ENCODE data around the gene FNDC10.

FNDC10 gene

DNA sequence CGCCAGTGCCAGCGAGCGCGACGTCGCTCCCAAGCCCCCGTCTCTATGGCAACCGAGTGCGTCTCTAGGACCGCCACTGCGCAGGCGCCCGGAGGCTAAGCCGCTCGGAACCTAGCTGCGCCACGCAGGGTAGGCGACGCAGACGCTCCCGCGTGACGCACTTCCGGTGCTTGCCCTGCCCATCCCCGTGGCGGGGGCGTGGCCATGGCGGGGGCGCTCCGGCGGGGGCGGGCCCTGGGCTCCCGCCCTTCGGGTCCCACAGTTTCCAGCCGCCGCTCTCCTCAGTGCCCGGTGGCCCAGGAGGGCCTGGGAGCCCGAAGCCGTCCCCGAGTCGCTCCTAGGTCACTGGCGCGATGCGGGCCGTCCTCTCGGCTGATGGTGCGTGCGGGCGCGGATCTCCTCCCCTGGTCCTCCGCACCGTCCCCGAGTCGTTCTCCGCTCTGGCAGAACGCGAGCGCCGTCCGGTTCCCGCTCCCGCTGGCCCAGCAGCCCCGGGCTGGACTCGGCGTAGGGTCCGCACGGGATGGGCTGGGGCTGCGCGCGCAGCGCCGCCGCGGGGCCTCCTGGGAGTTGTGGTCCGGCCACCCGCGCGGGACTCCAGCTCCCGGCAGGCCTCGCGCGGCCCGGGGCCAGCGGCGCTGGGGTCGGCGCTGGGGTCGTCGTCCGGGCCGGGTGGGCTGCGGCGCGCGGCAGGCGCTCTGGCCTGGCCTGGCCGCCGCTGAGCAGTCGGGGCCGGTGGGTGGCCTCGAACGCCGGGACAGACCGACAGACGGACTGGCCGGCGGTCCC lies 15.5 kb upstream of the FNDC10 start, which contains the start of gene MIB2:
Gene MIB2 (plus strand): TSS at position 245 of the 789 bp plus-strand sequence. CDS start 7,953 bp downstream, outside the sequence.
- peak; percentile 52 for DNase-seq

DNA sequence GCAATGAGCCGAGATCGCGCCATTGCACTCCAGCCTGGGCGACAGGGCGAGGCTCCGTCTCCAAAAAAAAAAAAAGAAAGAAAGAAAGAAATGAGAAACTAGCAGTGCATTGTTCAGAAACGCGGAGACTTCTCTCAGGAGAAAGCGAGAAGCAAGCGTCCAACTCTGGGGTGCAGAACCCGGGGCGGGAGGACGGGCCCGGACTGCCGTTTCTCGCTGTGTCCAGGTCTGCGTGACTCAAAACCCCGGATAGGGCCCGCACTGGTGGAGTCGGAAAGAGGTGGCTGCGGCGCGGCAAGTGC lies 15.0 kb upstream of the FNDC10 start:
- no peak for DNase-seq

- DNase-seq = no peak
These were observed 14.4 kb upstream of the FNDC10 start for GRCh38 chr1:1614204-1614953.

- DNase-seq = no peak
These were observed 13.7 kb upstream of the FNDC10 start for GRCh38 chr1:1613509-1614082.

DNA sequence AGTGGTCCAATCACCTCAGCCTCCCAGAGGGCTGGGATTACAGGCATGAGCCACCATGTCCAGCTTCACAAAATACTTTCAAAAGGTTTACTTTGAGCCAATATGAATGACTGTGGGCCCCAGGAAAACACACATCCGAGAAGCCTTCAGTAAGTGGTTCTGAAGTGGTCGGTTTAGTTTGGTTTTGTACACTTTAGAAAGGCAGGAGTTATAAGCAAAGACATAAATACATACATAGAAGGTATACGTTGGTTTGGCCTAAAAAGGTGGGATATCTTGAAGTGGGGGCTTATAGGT lies 12.1 kb upstream of the FNDC10 start:
- no peak for DNase-seq

DNA sequence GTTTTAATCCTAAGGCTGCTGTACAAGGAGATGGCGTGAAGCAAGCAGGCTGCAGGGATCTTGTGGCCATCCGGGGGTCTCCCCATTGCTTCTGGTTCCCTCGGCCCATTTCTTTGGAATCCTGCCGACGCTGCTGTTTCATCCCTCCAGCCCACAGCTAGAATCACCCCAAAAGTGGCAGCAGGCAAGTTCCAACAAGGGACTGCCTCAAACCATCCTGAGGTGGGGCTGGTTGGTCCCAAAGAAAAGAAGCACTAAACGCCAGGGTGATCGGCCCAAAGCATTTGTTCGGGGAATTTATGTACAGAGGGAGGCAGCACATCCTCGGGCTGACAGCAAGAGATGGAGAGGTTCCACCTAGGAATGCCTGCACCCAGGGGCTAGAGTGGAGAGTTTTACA lies 10.9 kb upstream of the FNDC10 start:
- DNase-seq = no peak

DNA sequence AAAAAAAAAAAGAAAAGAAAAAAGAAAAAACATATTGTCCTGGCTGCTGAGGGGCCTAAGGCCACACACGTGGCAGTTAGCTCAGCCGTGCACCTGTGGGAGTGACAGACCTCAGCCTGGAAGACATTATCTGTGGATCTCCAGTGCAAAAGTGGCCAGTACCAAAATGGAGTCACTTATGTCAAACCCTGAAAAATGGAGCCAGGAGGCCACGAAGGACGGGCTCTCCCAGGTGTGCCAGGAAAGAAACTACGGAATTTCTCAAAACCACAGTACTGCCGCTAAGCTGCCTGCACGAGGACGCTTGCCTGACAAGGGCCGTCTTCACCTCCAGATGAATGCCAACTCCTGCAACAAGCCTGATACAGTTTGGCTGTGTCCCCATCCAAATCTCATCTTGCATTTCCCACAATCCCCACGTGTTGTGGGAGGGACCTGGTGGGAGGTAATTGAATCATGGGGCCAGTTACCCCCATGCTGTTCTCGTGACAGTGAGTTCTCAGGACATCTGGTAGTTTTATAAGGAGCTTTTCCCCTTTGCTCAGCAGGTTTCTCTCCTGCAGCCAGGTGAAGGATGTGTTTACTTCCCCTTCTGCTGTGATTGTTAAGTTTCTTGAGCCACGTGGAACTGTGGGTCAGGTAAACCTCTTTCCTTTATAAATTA lies 10.0 kb upstream of the FNDC10 start:
- no peak for DNase-seq

GRCh38 chr1:1606232-1606631 lies 6.3 kb upstream of the FNDC10 start:
- DNase-seq = no peak

GRCh38 chr1:1605724-1606123 lies 5.8 kb upstream of the FNDC10 start:
- DNase-seq = no peak

- no peak for DNase-seq
These were observed 5.2 kb upstream of the FNDC10 start for GRCh38 chr1:1605034-1605591.

DNA sequence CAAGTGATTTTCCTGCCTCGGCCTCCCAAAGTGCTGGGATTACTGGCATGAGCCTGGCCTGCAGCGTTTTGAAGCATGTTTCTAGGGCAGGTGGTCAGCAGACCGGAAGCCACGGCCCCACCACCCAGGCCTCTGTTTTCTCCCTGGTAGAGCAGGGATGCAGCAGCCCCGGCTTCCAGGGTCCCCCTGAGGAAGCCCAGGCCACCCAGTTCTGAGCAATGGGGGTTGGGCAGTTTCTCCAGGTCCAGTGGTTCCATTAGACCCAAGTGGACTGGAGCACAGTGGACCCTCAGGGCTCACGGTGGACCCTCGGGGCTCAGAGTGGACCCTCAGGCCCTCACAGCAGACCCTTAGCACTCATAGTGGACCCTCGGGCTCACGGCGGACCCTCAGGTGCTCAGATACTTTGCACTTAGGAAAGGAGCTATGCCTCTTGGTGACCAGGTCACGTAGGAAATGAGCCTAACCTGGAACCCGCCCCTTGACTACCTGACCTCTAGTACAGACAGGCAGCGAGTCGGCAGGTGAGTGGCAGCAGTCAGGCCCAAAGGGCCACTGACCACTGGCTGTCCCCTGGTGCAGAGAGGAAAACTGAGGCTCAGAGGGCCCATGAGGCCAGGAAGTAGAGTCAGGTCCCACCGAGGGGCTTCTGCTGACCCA lies 4.6 kb upstream of the FNDC10 start:
- DNase-seq = no peak

- no peak for DNase-seq
These were observed 3.9 kb upstream of the FNDC10 start for GRCh38 chr1:1603671-1604373.

DNA sequence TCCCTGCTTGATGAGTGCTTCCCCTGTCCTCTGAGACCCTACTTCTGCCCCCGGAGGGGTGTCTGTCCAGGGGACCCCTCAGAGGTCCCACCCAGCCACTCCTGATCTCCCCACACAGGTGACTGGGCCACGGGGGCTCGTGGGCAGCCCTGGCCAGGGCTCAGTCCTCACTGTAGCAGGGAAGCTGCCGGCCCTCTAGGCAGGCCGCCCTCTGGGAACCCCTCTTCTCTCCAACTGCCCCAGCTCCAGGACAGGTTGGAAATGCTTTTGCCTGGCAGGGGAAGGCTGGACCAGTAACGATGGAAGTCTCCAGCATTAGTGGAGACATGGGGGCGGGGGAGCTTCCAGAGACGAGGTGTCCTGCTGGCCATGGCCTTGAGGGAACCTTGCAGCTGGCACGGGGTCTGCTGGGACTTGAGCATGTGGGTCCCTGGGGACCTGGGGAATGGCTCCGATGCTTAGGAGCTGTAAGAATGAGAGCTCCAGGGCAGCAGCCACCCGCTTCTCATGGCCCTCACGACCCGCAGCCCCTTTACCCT lies 3.1 kb upstream of the FNDC10 start:
- no peak for DNase-seq

DNA sequence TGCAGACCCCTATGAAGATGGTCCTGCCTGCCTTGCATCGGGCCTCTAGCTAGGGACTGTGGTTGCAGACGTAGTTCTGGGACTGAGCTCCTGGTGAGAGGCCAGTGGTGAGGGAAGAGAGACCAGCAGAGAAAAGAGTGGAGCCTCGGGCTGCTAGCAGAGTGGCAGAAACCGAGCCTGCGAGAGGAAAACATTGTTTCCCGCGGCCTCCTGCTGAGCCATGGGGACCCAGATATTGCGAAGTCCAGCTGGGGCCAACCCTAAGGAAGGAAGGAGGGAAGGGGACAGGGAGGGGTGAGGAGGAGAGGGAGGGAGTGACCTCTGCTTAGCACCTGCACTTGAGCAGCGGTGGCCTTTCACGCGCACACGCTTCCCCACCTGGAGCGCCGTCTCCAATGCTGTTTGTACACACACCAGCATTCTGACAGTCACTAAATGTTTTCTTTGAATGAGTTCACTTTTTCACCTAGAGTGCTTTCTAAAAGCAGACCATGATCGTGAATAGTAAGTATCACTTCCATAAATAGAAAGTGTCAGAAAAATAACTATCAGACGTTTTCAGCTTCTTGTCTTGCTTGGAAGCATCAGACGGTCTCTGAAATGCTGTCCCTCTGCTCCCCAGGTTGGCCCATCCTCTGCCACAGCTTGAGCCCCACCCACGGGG lies 2.5 kb upstream of the FNDC10 start:
- DNase-seq = no peak

DNA sequence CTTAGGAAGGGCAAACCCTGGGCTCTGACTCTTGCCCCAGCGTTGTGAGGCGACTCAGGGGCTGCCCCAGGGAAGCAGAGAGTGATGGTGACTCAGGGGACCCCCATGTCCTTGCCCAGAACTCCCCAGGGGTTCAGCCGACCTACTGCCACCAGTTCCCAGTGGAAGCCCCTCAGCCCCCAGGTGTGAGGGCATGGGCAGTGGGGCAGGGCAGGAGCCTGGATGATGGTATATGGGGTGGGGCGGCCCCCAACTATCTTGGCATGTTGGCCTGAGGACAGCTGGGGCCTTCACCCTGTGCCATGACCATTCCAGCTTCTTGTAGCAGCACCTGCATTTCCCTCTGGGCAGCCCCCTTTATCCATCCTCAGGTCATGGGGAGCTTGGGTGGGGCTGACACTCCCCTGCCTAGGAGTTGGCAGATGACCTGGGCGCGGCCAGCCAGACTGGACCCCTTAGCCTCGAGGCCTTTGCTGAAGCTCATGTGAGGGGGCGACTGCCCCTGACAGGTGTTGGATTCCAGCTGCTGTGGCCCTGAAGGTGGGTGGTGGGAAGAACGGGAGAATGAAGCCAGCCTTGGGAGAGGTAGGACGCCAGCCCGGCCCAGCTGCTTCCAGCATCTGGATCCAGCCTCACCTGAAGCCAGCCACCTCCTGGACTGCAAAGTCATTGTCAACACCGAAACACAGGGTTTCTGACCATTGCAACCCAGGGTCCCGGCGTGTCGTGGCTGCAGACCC lies 1.8 kb upstream of the FNDC10 start:
- no peak for DNase-seq

- no peak for DNase-seq
These were observed 1.1 kb upstream of the FNDC10 start for GRCh38 chr1:1600861-1601563.

- no peak for DNase-seq
These were observed 653 bp downstream of the FNDC10 start for GRCh38 chr1:1599030-1599934.

GRCh38 chr1:1598720-1599029 lies 1.3 kb downstream of the FNDC10 start:
- DNase-seq = no peak
